Ishikawa (cell line): ENCODE data around the gene TLR3.
A peak's percentile ranks its signal among the peaks of the same experiment; 100 is the strongest.

Experiments
- CEBPB ChIP-seq: IDR thresholded peaks from 2 replicates; pipeline ENCODE4 v1.6.1; 2012
- FOXM1 ChIP-seq: IDR thresholded peaks from 2 replicates; pipeline ENCODE4 v1.6.1; 2012; ENCODE audit warnings: low read depth, borderline replicate concordance
- MAX ChIP-seq: IDR thresholded peaks from 2 replicates; pipeline ENCODE4 v1.6.1; 2012
- RAD21 ChIP-seq: IDR thresholded peaks from 2 replicates; pipeline ENCODE4 v1.6.1; 2012; ENCODE audit warnings: low read depth
- REST ChIP-seq: IDR thresholded peaks from 2 replicates; pipeline ENCODE4 v1.6.1; 2012; ENCODE audit warnings: low read depth, mild to moderate bottlenecking
- TAF1 ChIP-seq: IDR thresholded peaks from 2 replicates; pipeline ENCODE4 v1.6.1; 2012; ENCODE audit warnings: low read depth, mild to moderate bottlenecking
- TEAD4 ChIP-seq: IDR thresholded peaks from 2 replicates; pipeline ENCODE4 v1.6.1; 2012
- YY1 ChIP-seq: IDR thresholded peaks from 2 replicates; pipeline ENCODE4 v1.6.1; 2012; ENCODE audit warnings: low read depth
- TF ChIP-seq, protein P1 (sequence below): IDR thresholded peaks from 2 replicates; pipeline ENCODE4 v1.6.1; 2012

- TF ChIP-seq REST (no peak), MAX (no peak), YY1 (no peak), TAF1 (no peak), RAD21 (peak; percentile 80), CEBPB (no peak), TEAD4 (no peak), FOXM1 (no peak)
- TF ChIP-seq, protein P1, sequence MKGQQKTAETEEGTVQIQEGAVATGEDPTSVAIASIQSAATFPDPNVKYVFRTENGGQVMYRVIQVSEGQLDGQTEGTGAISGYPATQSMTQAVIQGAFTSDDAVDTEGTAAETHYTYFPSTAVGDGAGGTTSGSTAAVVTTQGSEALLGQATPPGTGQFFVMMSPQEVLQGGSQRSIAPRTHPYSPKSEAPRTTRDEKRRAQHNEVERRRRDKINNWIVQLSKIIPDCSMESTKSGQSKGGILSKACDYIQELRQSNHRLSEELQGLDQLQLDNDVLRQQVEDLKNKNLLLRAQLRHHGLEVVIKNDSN, result no peak
Measured at GRCh38 chr4:186021461-186022167, 47.3 kb upstream of the TLR3 start.
